Stimulated activated CD8-positive, alpha-beta memory T cell treated with anti-CD3 and anti-CD28 coated beads, Interleukin-12 subunit alpha, Interleukin-12 subunit beta, amount 100 ng/mL, for 24 hours (primary cell): ENCODE results near the gene XYLT1.
"Not testable (repeated sequence)": the region's sequence is repeated elsewhere in the genome, so short reads cannot be mapped to it uniquely, and the experiment has no call there.

ENCODE experiments used
- DNase-seq: peaks from one replicate; pipeline ENCODE4 v3.0.0-alpha.2; 2020; ENCODE audit errors: extremely low read depth

XYLT1 gene

DNA sequence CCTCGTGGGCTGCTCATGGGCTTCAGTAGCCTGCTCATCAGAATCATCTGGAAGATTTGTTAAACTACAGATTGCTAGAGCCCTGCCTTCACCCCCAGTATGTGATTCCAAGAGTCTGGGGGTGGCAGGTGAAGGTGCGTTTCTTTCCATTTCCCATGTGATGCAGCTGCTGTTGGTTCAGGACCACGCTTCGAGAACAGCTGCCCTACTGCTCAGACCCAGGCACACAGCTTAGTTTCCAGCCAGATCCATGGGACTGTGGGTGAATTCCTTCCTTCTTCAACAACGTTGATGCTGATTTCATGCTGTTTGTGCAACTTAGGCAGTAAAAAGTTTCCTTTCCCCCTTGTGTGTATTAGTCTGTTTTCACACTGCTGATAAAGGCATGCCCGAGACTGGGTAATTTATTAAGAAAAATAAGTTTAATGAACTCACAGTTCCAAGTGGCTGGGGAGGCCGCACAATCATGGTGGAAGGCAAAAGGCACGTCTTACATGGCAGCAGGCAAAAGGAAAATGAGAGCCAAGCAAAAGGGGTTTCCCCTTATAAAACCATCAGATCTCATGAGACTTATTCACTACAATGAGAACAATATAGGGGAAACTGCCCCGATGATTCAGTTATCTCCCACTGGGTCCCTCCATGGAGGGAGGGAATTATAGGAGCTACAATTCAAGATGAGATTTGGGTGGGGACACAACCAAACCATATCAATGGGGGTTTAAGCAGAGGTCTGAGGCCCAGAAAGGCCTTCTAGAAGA, 159.2 kb downstream of the XYLT1 start:
- no peak for DNase-seq

DNA sequence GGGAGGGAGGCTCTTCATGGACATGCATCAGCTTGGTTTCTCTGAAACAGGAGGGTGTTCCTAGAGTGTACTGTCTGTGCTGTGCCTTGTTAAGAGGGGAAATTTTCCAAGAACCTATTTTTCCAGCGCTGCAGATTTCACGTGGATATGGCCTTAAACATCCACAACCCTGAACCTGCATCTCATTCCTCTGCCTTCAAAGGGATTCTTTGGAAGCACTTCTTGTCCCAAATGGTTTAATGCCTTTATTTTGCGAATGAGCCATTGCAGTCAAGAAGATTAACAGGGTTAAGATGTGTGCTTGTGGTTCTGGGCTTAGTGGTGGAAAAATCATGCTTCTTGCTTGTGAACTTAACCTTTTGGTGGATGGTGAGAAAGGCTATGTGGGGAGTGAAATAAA, 161.2 kb downstream of the XYLT1 start:
- no peak for DNase-seq

DNA sequence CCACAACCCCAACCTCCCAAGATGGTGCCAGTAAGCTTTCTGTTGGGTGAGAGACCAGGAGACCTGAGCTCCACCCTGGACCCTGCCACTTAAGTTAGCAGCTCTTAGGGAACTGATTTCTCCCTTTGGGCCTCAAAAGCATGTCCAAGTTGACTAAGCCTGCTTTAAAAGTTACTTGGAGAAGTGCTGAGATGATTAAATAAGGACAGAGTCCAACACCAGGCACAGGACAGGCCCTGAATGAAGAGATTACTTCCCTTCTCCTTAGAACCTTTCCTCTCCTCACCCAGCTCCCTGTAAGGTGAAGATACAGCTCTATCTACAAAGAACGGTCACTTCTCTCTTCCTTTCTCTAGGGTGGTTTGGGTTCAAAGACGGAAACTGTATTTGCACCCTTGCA, 162.6 kb downstream of the XYLT1 start:
- no peak for DNase-seq

DNA sequence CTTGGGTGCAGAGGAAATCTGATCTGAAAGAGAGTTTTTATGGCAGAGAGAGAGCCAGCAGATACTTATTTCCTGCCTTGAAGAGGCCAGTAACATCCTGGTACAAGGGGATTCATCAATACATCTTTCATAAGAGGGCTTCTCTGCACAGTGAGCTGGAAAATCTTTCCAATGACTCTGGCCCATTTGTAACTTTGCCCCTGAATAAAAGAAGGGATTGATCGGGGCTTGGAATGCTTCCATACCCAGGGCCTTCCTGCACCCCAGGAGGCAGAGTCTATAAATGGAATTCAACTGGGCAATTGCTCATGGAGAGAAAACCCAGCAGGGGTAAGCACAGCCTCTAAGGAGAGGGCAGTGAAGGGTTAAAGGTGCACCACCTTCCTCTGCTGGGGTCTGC, 163.3 kb downstream of the XYLT1 start:
- DNase-seq, result no peak

DNA sequence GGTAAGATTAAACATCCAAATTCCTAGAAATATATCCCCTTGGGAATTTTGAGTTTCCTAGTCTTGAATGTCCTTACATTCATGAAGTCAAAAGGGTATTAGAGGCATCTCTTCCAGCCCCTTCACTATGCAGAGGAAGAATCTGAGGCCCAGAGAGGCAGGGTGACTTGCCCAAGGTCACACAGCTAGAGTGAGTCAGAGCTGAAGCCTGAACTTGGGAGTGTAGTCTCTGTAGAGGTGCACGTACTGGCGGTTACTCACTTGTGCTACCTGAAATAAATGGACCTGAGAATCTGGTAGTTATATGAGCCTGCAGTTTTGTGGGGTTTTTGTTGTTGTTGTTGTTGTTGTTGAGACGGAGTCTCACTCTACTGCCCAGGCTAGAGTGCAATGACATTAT, 164.0 kb downstream of the XYLT1 start:
- DNase-seq, result no peak

DNA sequence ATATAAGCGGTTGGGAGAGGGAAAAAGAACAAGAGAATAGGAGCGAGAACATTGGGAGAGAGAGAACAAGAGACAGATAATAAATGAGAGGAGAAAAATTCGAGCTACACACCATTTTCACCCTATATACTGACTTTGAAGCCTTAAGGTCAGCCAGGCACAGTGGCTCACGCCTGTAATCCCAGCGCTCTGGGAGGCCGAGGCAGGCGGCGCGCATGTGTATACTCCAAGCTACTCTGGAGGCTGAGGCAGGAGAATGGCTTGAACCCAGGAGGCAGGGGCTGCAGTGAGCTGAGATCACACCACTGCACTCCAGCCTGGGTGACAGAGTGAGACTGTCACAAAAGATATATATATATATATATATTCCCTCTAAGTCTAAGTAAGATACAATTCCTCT, 164.5 kb downstream of the XYLT1 start:
- DNase-seq, result not testable (repeated sequence)

DNA sequence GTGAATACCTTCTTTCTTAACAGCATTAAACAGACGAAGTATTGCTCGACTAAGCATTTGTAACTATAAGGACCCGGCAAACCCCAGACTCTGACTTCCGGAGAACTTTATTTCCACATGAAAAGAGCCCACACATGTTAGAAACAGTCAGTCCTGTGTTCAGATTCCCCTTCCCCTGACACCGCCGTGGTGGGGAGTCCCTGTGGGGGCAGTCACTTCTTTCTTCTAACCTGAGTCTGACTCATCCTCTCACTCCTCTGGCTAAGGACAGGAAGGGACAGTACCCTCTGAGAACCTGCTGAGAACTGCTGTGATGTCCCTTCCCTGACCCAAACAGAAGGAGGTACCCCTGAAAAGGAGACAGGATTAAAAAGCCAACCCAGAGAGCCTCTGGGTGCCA, 165.1 kb downstream of the XYLT1 start:
- DNase-seq, result no peak

DNA sequence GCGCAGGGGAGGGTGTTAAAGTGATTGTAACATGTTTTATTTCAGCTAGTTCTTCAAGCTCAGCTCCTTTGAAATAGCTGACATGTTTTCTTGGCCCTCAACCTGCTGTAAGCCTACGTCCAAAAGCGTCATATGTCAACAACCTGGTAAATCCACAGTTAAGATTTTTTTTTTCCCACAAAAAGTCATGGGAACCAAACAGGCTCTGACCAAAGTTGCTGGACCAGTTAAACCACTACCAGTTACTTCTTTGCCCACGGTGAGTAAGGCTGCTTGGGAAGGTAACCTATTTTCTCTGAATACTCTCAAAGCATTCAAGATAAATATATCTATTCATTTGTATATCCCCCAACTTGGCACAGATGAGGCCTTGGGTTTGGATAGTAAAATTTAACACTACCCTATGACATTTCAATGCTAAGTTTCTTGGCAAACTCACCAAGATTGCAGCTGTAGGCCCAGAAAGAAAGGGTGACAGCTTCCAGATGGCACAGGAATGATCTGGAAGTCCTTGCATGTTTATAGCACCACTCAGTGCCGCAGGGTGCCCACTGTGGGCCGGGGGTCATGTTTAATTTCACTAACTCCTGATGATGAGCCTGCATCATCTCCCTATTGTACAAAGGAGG, 166.2 kb downstream of the XYLT1 start:
- DNase-seq, result no peak

DNA sequence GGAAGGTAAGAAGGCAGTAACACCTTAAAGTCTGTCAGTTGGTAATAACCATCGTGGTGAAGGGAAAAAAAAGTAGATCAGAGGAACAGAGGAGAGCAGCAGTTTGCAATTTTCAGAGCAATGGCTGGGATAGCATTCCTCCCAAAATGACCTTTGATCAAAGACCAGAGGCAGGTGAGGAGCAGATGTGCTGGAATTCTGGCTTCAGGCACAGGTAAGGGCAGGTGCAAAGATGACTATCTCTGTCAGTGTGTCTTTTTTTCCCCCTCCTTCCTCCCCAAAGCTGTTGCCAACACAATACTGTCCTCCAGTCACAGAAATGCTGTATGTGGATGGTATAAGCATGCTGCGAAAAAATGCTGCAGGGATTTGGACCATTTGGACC, 166.7 kb downstream of the XYLT1 start:
- no peak for DNase-seq

DNA sequence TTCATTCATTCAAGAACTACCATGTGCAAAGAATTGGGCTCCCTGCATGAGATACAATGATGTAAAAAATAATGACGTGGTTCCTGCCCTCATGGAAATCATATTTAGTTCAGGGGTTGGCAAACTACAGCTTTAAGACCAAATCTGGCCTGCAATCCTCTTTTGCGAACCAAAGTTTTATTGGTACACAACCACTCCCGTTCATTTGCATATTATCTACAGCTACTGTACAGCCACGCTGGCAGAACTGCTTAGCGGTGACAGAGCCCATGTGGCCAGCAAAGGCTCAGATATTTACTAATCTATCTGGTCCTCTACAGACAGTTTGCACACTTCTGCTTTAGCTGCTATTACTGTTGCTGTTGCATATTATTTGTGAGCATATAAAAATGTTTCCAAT, 167.7 kb downstream of the XYLT1 start:
- DNase-seq, result no peak

DNA sequence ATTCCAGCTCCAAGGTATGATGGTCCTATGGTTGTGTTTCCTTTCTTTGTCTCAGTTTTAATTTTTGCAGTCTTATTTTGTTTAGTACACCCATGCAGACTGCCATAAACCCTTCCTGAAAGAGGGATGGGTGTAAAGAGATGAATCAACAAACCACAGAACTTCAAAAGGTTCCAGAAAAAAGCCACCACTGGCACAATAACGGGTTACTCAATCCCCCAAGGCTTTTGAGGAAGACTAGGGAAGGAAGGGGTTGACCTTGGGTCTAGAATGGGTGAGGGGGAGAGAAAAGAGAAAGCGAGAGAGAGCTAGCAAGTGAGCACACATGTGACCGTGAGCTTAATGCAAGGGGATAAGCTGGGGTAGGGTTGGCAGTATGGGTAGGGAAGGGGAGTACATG, 168.1 kb downstream of the XYLT1 start:
- DNase-seq, result no peak

DNA sequence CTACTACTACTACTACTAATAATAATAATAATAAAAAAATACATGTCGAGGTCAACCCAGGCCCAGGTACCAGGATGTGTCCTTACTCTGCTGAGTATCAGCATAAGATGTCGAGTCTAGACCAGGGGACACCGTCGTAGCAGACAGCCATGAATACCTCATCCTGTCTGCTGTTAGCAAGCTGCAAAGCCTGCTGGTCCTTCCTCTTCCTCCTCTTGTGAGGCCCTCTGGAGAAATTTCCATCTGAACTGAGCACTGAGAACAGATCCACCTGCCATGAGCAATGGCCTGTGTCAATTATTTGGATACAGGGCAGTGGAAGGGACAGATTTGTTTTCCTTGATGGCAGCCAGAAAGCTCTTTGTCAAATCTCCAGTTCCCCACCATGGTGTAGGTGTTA, 168.5 kb downstream of the XYLT1 start:
- no peak for DNase-seq

DNA sequence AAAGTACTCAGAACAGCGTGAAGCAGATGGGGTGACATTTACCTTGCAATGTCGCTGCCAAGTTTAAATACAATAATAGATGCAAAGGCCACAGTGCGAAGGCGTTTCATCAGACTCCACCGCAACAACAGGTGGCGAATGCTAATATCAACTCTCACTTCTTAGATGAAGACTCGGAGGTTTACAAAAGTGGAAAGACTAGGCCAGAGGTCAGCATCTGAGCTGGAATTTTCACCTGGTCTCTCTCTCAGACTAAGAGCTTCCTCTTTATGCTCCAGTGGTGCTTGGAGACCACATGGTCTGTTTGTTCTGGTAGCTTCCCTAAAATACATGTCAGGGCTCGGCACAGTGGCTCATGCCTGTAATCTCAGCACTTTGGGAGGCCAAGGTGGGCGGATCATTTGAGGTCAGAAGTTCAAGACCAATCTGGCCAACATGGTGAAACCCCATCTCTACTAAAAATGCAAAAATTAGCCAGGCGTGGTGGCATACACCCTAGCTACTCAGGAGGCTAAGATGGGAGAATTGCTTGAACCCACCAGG, 169.1 kb downstream of the XYLT1 start:
- DNase-seq, result no peak

DNA sequence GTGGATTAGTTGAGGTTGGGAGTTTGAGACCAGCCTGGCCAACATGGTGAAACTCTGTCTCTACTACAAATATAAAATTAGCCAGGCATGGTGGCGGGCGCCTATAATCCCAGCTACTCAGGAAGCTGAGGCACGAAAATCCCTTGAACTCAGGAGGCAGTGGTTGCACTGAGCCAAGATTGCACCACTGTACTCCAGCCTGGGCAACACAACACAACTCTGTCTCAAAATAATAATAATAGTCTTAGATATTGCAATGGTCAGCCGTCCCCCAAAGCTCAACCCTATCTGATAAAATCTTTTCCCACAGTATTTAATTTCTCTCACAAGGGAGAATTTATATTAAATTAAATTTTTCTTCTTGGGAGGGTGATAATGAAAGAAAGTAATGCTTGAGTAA, 169.6 kb downstream of the XYLT1 start:
- no peak for DNase-seq

DNA sequence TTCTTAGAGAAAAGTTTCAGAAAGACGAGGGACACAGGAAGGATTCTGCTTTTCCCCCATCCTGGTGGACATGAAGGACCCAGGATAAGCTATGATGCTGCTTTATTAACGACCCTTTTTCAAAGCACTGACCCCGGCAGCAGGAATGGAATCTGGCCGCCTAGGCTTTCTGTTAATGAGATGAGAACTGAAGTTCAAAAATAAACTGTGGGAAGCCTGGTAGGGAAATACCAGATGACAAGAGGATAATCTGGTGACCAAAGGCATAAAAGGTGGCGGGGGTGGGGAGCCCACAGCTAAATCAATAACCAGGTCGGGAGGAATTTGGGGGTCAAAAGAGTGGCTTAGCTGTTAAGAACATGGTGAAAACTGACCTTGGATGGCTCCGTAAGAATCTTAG, 171.0 kb downstream of the XYLT1 start:
- no peak for DNase-seq

DNA sequence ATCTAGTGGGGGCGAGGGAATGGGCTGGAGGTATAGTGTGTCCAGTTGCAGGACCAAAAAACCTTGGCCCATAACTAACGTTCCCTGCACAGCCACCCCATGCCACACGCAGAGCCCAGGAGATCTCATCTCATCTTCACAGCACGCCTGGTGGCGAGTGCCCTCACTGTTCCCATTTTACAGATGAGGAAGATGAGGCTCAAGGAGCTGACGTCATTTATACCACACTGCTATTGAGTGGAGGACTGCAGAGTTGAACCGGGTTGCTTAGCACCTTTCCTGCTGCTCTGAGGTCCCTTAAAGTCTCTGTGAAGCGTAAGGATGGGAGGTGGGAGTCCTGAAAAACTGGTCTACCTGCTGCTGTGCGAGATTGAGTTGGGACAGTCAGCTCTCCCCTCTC, 172.5 kb downstream of the XYLT1 start:
- DNase-seq, result no peak

DNA sequence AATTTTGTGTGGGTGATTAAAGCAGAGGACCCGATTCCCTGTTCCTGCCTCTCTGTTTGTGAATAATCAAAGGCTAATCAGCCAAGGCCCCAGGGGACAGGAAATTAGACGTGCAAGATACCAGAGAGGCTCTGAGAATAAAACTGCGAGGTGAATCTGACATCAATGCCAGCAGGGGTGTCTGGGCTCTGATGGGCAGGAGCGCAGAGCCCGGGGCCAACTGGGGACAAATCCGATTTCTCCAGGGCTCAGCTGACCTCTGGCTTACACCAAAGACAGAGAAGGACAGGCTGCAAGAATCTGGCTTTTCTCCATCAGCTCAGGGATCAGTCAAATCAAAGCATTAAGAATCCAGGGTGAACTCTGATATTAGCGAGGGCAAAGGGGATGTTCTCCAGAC, 174.3 kb downstream of the XYLT1 start:
- DNase-seq, result no peak

DNA sequence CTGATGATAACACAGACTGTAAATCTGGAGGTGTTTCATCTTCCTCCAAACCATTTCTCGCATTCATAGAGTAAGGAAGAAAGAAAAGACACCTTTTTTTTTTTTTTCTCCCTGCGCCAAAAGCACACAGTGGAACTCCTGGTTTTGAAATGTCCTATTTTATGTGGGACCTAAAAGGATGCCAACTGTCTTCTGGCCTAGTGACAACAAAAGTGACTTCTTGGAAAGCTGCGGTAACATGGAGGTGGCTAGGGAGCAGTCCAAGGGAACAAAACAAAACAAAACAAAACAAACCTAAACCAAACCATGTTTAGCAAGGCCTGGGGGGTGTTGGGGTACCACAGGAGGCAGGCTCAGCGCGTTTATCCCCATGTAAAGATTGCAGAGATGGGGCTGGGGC, 174.8 kb downstream of the XYLT1 start:
- DNase-seq, result no peak

DNA sequence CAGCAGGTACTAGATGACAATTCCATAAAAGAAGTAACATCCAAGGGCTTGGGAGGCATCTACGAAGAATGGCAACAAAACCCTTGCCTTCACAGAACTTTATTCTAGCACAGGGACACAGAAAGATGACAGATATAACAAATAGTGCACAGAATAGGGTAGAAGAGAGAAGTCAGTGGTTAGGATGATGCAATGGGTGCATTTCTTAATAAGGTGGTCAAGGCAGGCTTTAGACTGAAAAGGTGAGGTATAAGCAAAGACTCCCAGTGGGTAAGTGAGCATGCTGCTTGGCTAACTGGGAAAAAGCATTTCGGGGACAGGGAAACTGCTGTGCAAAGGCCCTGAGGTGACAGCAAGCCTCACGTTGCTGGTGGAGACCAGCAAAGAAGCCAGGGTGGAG, 175.9 kb downstream of the XYLT1 start:
- no peak for DNase-seq

DNA sequence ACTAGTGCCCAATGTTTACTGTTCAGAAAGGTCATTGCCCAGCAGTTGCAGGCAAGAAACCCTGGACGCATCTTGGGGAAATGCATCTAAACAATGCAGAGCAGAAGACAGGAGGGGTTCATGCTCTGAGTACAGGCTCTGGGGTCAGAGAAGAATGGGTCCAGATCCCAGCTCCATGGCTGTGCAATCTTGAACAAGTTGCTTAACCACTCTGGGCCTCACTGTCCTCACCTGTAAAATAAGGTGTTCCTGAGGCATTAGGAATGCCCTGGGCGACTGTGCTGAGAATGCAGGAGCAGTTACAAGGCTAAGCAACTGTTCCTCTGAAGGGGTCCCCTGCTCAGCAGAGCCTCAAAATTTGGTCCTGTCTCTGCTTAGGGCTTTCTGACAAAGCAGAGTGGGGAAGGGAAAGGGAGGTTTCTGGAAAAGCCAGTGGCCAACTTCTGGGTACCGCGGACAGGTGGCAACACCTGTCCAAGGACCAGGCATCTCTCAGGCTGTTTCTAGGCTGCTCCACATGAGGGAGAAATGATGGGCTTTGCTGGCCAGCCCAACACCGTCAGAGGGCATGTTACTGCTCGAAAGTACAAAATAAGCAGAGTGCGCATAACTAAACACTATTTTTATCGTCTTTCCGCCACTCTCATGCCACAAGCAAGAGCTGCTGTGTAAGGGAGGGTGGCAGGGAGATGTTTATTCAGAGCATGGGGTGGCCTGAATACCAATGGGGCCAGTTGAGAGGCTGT, 176.8 kb downstream of the XYLT1 start:
- DNase-seq, result no peak

DNA sequence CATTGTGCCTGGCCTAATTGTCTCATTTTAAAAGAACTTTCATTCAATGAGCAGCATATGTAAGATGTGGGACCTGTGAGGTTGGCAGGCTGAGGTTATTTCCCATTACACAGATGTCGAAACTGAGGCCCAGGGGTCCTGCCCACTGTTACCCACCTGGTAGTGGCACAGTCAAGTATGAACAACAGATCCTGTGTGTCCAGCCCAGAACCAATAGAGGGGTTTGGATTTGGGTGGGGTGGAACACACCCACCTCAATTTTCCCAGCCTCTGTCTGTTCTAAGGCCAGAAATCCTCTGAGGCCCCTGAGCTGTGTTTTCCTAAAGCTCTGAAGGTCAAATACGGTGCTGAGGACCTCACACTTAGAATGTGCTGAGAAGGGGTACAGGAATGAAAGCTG, 179.5 kb downstream of the XYLT1 start:
- DNase-seq, result no peak

DNA sequence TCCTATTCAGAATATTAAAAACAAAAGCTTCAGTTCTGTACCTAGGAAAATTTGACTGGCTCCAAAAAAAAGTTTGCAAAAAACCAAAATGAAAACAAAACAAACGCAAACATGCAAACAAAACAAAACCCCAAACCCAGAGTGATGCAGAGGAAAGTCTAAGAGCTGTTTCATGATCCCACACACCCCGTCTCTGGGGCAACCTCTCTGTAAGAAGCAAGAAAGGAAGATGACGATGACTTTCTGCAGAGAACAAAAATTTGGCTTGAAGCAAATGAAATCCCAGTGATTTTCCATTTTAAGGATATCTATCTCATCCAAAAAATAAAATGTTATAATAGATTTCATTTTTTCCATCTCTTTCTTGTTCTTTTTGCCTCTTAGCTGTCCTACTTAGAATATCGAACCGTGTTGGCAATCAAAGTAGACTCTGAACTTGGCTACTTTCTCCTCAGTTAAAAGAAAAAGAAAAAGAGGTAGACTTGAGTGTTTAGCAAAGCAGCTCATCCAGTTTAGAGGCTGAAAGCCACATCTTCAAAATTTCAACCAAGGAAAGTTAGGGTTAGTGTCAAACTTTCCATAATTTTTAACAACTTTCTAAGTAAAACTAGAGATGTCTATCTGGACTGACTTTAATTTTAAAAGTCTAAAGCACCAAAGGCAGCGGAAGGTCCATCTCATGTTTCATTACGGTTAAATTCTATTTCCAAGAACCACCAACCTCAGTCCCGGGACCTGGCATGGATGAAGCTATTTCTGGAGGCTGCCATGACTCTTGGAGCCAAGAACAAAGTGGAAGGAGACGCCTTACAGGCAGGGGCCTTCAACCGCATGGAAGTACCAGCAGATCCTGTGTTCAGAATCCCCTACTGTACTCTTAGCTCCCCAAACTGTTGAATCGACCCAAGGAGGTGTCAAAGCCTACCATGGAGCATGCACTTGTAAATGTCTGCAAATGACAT, 180.8 kb downstream of the XYLT1 start:
- DNase-seq, result no peak
